Gastrocnemius medialis (tissue), 4 donors: ENCODE data around the gene RELA.

ENCODE experiments used
- POLR2A ChIP-seq, 2 donors: fragments of 450-650 bp; IDR thresholded peaks; one replicate each; pipeline ENCODE4 v1.6.1; 2017; ENCODE audit warnings: antibody characterized with exemption in 2 of 2, mild to moderate bottlenecking in 2 of 2, moderate library complexity in 2 of 2
- TF ChIP-seq, protein P1 (sequence below), 5 experiments: fragments of 450-650 bp in 3 of 5; fragments of 200-600 bp in 2 of 5; sonication (generic) in 2 of 5; IDR thresholded peaks in 4 of 5; conservative IDR thresholded peaks in 1 of 5; 1 replicate in 4 of 5; 2 replicates in 1 of 5; pipeline ENCODE4 v1.5.1; 2016 to 2019; ENCODE audit warnings: antibody characterized with exemption in 5 of 5, mild to moderate bottlenecking in 3 of 5, moderate library complexity in 3 of 5

DNA sequence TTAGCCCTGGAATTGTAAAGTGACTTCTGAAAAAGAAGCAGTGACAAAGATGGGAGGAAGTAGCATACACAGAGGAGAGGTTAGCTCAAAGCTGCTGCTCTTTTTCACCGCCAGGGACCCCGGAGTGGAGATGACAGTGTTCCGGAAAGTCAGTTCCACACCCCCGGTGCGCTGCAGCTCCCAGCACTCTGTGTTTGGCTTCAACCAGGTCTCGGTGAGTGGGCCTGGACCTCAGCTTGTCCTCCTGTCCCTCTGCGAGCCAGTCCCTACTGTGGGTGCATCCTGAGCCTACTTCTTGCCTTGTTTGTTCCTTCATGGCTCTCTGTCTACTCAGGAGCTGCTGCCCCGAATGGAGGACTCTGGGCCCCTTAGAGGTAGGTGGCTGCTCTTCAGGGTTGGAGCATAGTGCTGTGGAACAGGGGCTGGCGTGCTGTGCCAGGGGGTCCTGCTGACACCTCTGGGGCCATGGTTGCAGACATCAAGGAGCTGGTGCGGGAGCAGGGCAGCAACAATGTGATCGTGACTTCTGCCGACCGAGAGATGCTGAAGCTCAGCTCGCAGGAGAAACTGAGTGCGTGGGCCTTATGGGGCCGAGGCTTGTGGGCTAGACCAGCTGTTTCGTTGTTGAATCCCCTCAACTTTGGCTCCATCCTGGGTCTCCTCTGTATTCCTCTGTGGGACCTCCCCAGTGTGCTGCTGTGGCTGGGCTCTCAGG lies 45.4 kb downstream of the RELA start:
- TF ChIP-seq, protein P1, sequence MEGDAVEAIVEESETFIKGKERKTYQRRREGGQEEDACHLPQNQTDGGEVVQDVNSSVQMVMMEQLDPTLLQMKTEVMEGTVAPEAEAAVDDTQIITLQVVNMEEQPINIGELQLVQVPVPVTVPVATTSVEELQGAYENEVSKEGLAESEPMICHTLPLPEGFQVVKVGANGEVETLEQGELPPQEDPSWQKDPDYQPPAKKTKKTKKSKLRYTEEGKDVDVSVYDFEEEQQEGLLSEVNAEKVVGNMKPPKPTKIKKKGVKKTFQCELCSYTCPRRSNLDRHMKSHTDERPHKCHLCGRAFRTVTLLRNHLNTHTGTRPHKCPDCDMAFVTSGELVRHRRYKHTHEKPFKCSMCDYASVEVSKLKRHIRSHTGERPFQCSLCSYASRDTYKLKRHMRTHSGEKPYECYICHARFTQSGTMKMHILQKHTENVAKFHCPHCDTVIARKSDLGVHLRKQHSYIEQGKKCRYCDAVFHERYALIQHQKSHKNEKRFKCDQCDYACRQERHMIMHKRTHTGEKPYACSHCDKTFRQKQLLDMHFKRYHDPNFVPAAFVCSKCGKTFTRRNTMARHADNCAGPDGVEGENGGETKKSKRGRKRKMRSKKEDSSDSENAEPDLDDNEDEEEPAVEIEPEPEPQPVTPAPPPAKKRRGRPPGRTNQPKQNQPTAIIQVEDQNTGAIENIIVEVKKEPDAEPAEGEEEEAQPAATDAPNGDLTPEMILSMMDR (IDR thresholded peaks at IDR 0.05 in 4 of 5, conservative IDR thresholded peaks at IDR 0.05 in 1 of 5): no peak
- TF ChIP-seq POLR2A (IDR thresholded peaks at IDR 0.05): no peak
